Mesothelial cell of epicardium (in vitro differentiated cells): ENCODE results near the gene SOBP. TPM values are rescaled to one million over a fixed set of nuclear protein-coding genes. Genes with fewer than 3 reads are reported as not detected.
A peak's percentile ranks its signal among the peaks of the same experiment; 100 is the strongest.
"Not testable (repeated sequence)": the region's sequence is repeated elsewhere in the genome, so short reads cannot be mapped to it uniquely, and the experiment has no call there.

Experiments used
- DNase-seq, 2 experiments: peaks; one replicate each; pipeline ENCODE4 v3.0.0; 2021; ENCODE audit warnings: low spot score in 2 of 2; ENCODE audit not compliant: unreplicated experiment in 2 of 2
- H3K27ac Mint-ChIP-seq: 2 replicates; pipeline ENCODE4 v1.8.0; 2021; ENCODE audit warnings: mixed read lengths
- H3K27me3 Mint-ChIP-seq: 2 replicates; pipeline ENCODE4 v1.8.0; 2021; ENCODE audit warnings: low read depth, mixed read lengths
- H3K36me3 Mint-ChIP-seq: 2 replicates; pipeline ENCODE4 v1.8.0; 2021; ENCODE audit warnings: mixed read lengths
- H3K4me1 Mint-ChIP-seq: 2 replicates; pipeline ENCODE4 v1.8.0; 2021; ENCODE audit warnings: mixed read lengths
- H3K4me3 Mint-ChIP-seq: 2 replicates; pipeline ENCODE4 v1.8.0; 2021; ENCODE audit warnings: mild to moderate bottlenecking, moderate library complexity, mixed read lengths
- H3K9me3 Mint-ChIP-seq: 2 replicates; pipeline ENCODE4 v1.8.0; 2021; ENCODE audit warnings: mixed read lengths
- CTCF ChIP-seq: fragments of 200-600 bp; sonication (generic); IDR thresholded peaks from one replicate; pipeline ENCODE4 v1.5.0; 2021; ENCODE audit warnings: antibody characterized with exemption; ENCODE audit not compliant: unreplicated experiment
- total RNA-seq: library from RNA; stranded (reverse); gene quantifications from 3 replicates; pipeline ENCODE4 v1.2.1, GENCODE V29; 2021

SOBP gene
- total RNA-seq, 1 donor from 2014 or later = 7.6 TPM

- TF ChIP-seq CTCF = no peak
- peak overlapping the region; percentile 97 for H3K4me3 Mint-ChIP-seq
- no peak for DNase-seq
- H3K27ac Mint-ChIP-seq = peak overlapping the region; percentile 97
- no peaks in the 10 kb centered on the region for H3K36me3 Mint-ChIP-seq
- peaks cover 12% of the 10 kb centered on the region for H3K4me1 Mint-ChIP-seq
- H3K27me3 Mint-ChIP-seq = no peaks in the 10 kb centered on the region
- H3K9me3 Mint-ChIP-seq = no peaks in the 10 kb centered on the region
Observed at GRCh38 chr6:107460083-107460631, 29.8 kb upstream of the SOBP start.

GRCh38 chr6:107466062-107466461 lies 23.9 kb upstream of the SOBP start:
- H3K27me3 Mint-ChIP-seq = peaks cover 15% of the 10 kb centered on the region
- no peak for TF ChIP-seq CTCF
- H3K9me3 Mint-ChIP-seq = no peaks in the 10 kb centered on the region
- no peak for DNase-seq
- H3K36me3 Mint-ChIP-seq = no peaks in the 10 kb centered on the region
- no peaks in the 10 kb centered on the region for H3K4me1 Mint-ChIP-seq
- H3K4me3 Mint-ChIP-seq = no peak overlapping the region
- H3K27ac Mint-ChIP-seq = no peak overlapping the region

- Mint-ChIP-seq H3K4me1 (no peaks in the 10 kb centered on the region), H3K9me3 (no peaks in the 10 kb centered on the region), H3K27ac (no peak overlapping the region), H3K27me3 (peaks cover 19% of the 10 kb centered on the region), H3K36me3 (no peaks in the 10 kb centered on the region), H3K4me3 (no peak overlapping the region)
- no peak for DNase-seq
- TF ChIP-seq CTCF = no peak
Observed at GRCh38 chr6:107470364-107470763, 19.6 kb upstream of the SOBP start.

- no peak for TF ChIP-seq CTCF
- Mint-ChIP-seq H3K27me3 (peaks cover 8% of the 10 kb centered on the region), H3K9me3 (no peaks in the 10 kb centered on the region), H3K36me3 (no peaks in the 10 kb centered on the region), H3K4me1 (no peaks in the 10 kb centered on the region), H3K27ac (no peak overlapping the region), H3K4me3 (no peak overlapping the region)
- DNase-seq = no peak
Observed at GRCh38 chr6:107473660-107474059, 16.3 kb upstream of the SOBP start.

- not testable (repeated sequence) for H3K4me3 Mint-ChIP-seq, H3K27me3 Mint-ChIP-seq, H3K9me3 Mint-ChIP-seq, H3K36me3 Mint-ChIP-seq, H3K27ac Mint-ChIP-seq, H3K4me1 Mint-ChIP-seq, DNase-seq
Observed at GRCh38 chr6:107475360-107475759, 14.6 kb upstream of the SOBP start.

GRCh38 chr6:107475826-107476225 lies 14.1 kb upstream of the SOBP start:
- H3K27ac Mint-ChIP-seq, H3K9me3 Mint-ChIP-seq, H3K36me3 Mint-ChIP-seq, DNase-seq, H3K4me3 Mint-ChIP-seq, H3K4me1 Mint-ChIP-seq: not testable (repeated sequence)
- H3K27me3 Mint-ChIP-seq = peaks cover 11% of the 10 kb centered on the region

GRCh38 chr6:107479089-107479690 lies 10.7 kb upstream of the SOBP start:
- Mint-ChIP-seq H3K4me3 (no peak overlapping the region), H3K27ac (no peak overlapping the region), H3K36me3 (no peaks in the 10 kb centered on the region), H3K9me3 (no peaks in the 10 kb centered on the region), H3K27me3 (peaks cover 25% of the 10 kb centered on the region), H3K4me1 (no peaks in the 10 kb centered on the region)
- DNase-seq = no peak
- TF ChIP-seq CTCF = no peak
